Caco-2 (cell line): Measurements from ENCODE around the gene ICA1. TPM values are rescaled to one million over a fixed set of nuclear protein-coding genes. Genes with fewer than 3 reads are reported as not detected.
"Not testable (repeated sequence)": the region's sequence is repeated elsewhere in the genome, so short reads cannot be mapped to it uniquely, and the experiment has no call there.

Experiments
- BruUV-seq: library from RNA; stranded (reverse); fragments of 400-500 nt; replicated peaks from 2 replicates; lab custom pipeline; 2021; lab: Mats Ljungman, UMichigan
- CTCF ChIA-PET: fragments of 300-600 bp; sonication (Branson Sonifier 250); formaldehyde crosslinking; loops from one replicate; lab custom pipeline; 2022; ENCODE audit warnings: antibody characterized with exemption; lab: Charles Lee
- POLR2A ChIA-PET: fragments of 300-600 bp; sonication (Branson Sonifier 250); formaldehyde crosslinking; loops from one replicate; lab custom pipeline; 2022; ENCODE audit warnings: antibody characterized with exemption; lab: Charles Lee
- DNase-seq, 2 experiments: peaks; one replicate each; pipeline versions ENCODE4 v3.0.0 to v3.0.0-alpha.2; 2020 to 2022
- H3K27me3 ChIP-seq: replicated peaks from 2 replicates; pipeline ENCODE4 v1.6.0; 2011; ENCODE audit warnings: low read length; ENCODE audit not compliant: control insufficient read depth, insufficient read depth
- H3K36me3 ChIP-seq: 2 replicates; pipeline ENCODE4 v1.5.1; 2011; ENCODE audit warnings: low read length; ENCODE audit not compliant: control insufficient read depth, insufficient read depth
- H3K4me1 ChIP-seq: fragments of 250-450 bp; sonication (Bioruptor Pico); 2 replicates; pipeline ENCODE4 v1.5.1; 2020; ENCODE audit warnings: mild to moderate bottlenecking
- H3K4me3 ChIP-seq: 2 replicates; pipeline ENCODE4 v1.5.1; 2011; ENCODE audit warnings: low read depth, mild to moderate bottlenecking, control low read depth, low read length
- H3K9me3 ChIP-seq: fragments of 250-450 bp; sonication (Bioruptor Pico); 2 replicates; pipeline ENCODE4 v1.5.1; 2020; ENCODE audit warnings: mild to moderate bottlenecking, moderate library complexity
- H3K27ac Mint-ChIP-seq: one replicate; pipeline ENCODE4 v1.8.0; 2022; ENCODE audit warnings: mixed read lengths; ENCODE audit not compliant: unreplicated experiment
- H3K27me3 Mint-ChIP-seq: one replicate; pipeline ENCODE4 v1.8.0; 2022; ENCODE audit warnings: mixed read lengths; ENCODE audit not compliant: insufficient read depth, unreplicated experiment
- H3K36me3 Mint-ChIP-seq: one replicate; pipeline ENCODE4 v1.8.0; 2022; ENCODE audit warnings: mild to moderate bottlenecking, mixed read lengths; ENCODE audit not compliant: insufficient read depth, unreplicated experiment
- H3K4me1 Mint-ChIP-seq: one replicate; pipeline ENCODE4 v1.8.0; 2022; ENCODE audit warnings: low read depth, mixed read lengths; ENCODE audit not compliant: unreplicated experiment
- H3K4me3 Mint-ChIP-seq: one replicate; pipeline ENCODE4 v1.8.0; 2022; ENCODE audit warnings: mild to moderate bottlenecking, moderate library complexity, mixed read lengths; ENCODE audit not compliant: unreplicated experiment
- H3K9me3 Mint-ChIP-seq: one replicate; pipeline ENCODE4 v1.8.0; 2022; ENCODE audit warnings: mixed read lengths; ENCODE audit not compliant: unreplicated experiment
- CTCF ChIP-seq, 2 experiments: fragments of 200-600 bp in 1 of 2; IDR thresholded peaks; 1 replicate in 1 of 2; 2 replicates in 1 of 2; pipeline versions ENCODE4 v1.5.1 to v1.8.0; 2011 to 2022; ENCODE audit warnings: antibody characterized with exemption in 1 of 2, control low read depth in 1 of 2, inconsistent platforms in 1 of 2, low read depth in 1 of 2, low read length in 1 of 2, mild to moderate bottlenecking in 1 of 2, moderate library complexity in 1 of 2; ENCODE audit not compliant: insufficient read depth in 1 of 2, severe bottlenecking in 1 of 2, unreplicated experiment in 1 of 2
- intact Hi-C: fragments of 100-400 bp; cut with micrococcal nuclease; formaldehyde crosslinking; loops from one replicate; pipeline ENCODE4 v1.10.0; 2022; ENCODE audit not compliant: unreplicated experiment
- total RNA-seq: library from RNA; stranded (reverse); gene quantifications from 2 replicates; pipeline ENCODE4 v1.2.3, GENCODE V29; 2022

The ICA1 gene
- total RNA-seq, 1 experiment from 2014 or later = 34.2 TPM

- no peak for DNase-seq
- Histone ChIP-seq H3K27me3 (no peaks in the 10 kb centered on the region), H3K4me3 (no peak overlapping the region), H3K9me3 (no peaks in the 10 kb centered on the region), H3K4me1 (no peaks in the 10 kb centered on the region), H3K36me3 (no peaks in the 10 kb centered on the region)
- CTCF ChIA-PET = no interaction called here
- Mint-ChIP-seq H3K36me3 (no peaks in the 10 kb centered on the region), H3K4me3 (no peak overlapping the region), H3K4me1 (no peaks in the 10 kb centered on the region), H3K27ac (no peak overlapping the region), H3K27me3 (no peaks in the 10 kb centered on the region), H3K9me3 (no peaks in the 10 kb centered on the region)
- no TSS peak for BruUV-seq
- intact Hi-C loops = no loop called here
- no peak for TF ChIP-seq CTCF (IDR thresholded peaks at IDR 0.05; ENCODE audit: insufficient read depth in 1 of 2, low read depth in 1 of 2, low read length in 1 of 2, severe bottlenecking in 1 of 2, unreplicated experiment in 1 of 2)
- POLR2A ChIA-PET = no interaction called here
Observed at GRCh38 chr7:8065356-8065813, 196.6 kb downstream of the ICA1 start.

GRCh38 chr7:8064828-8065227 is 197.1 kb downstream of the ICA1 start:
- H3K27me3 Mint-ChIP-seq = no peaks in the 10 kb centered on the region

GRCh38 chr7:8063706-8064297 is 198.2 kb downstream of the ICA1 start:
- BruUV-seq = no TSS peak
- no peaks in the 10 kb centered on the region for H3K9me3 ChIP-seq
- ChIA-PET POLR2A (no interaction called here), CTCF (no interaction called here)
- Mint-ChIP-seq H3K27ac (no peak overlapping the region), H3K36me3 (peaks cover 3% of the 10 kb centered on the region), H3K9me3 (no peaks in the 10 kb centered on the region), H3K27me3 (no peaks in the 10 kb centered on the region), H3K4me1 (no peaks in the 10 kb centered on the region), H3K4me3 (no peak overlapping the region)
- DNase-seq = no peak
- H3K4me3 ChIP-seq = no peak overlapping the region
- intact Hi-C loops = no loop called here
- H3K27me3 ChIP-seq = no peaks in the 10 kb centered on the region
- H3K4me1 ChIP-seq = no peaks in the 10 kb centered on the region
- no peak for TF ChIP-seq CTCF (IDR thresholded peaks at IDR 0.05; ENCODE audit: insufficient read depth in 1 of 2, low read depth in 1 of 2, low read length in 1 of 2, severe bottlenecking in 1 of 2, unreplicated experiment in 1 of 2)
- no peaks in the 10 kb centered on the region for H3K36me3 ChIP-seq

More at GRCh38 chr7:8064828-8065227, 197.1 kb downstream of the ICA1 start:
- Mint-ChIP-seq H3K4me1 (no peaks in the 10 kb centered on the region), H3K4me3 (no peak overlapping the region), H3K9me3 (no peaks in the 10 kb centered on the region), H3K36me3 (no peaks in the 10 kb centered on the region), H3K27ac (no peak overlapping the region)
- CTCF ChIA-PET = no interaction called here
- intact Hi-C loops = no loop called here
- no peaks in the 10 kb centered on the region for H3K4me1 ChIP-seq
- no peak overlapping the region for H3K4me3 ChIP-seq
- no peaks in the 10 kb centered on the region for H3K9me3 ChIP-seq
- POLR2A ChIA-PET = no interaction called here
- DNase-seq = no peak
- H3K27me3 ChIP-seq = no peaks in the 10 kb centered on the region
- no peaks in the 10 kb centered on the region for H3K36me3 ChIP-seq
- BruUV-seq = no TSS peak
- no peak for TF ChIP-seq CTCF (IDR thresholded peaks at IDR 0.05; ENCODE audit: insufficient read depth in 1 of 2, low read depth in 1 of 2, low read length in 1 of 2, severe bottlenecking in 1 of 2, unreplicated experiment in 1 of 2)

- H3K4me3 Mint-ChIP-seq, H3K27me3 ChIP-seq, H3K4me1 ChIP-seq, H3K4me3 ChIP-seq, intact Hi-C loops, H3K36me3 Mint-ChIP-seq, CTCF ChIA-PET, H3K9me3 Mint-ChIP-seq, H3K4me1 Mint-ChIP-seq, H3K9me3 ChIP-seq, H3K27ac Mint-ChIP-seq, H3K36me3 ChIP-seq, BruUV-seq, DNase-seq, POLR2A ChIA-PET, H3K27me3 Mint-ChIP-seq: not testable (repeated sequence)
Observed at GRCh38 chr7:8063300-8063699, 198.7 kb downstream of the ICA1 start.
